GM21447 (cell line): Measurements from ENCODE around the gene MC5R.
"Not testable (repeated sequence)": the region's sequence is repeated elsewhere in the genome, so short reads cannot be mapped to it uniquely, and the experiment has no call there.

Experiments
- ATAC-seq: cut with Tn5 transposase; IDR thresholded peaks from one replicate; pipeline ENCODE4 v1.9.1; 2021; ENCODE audit not compliant: unreplicated experiment

MC5R gene

GRCh38 chr18:13836559-13836958 lies 12.6 kb downstream of the MC5R start:
- no peak for ATAC-seq

DNA sequence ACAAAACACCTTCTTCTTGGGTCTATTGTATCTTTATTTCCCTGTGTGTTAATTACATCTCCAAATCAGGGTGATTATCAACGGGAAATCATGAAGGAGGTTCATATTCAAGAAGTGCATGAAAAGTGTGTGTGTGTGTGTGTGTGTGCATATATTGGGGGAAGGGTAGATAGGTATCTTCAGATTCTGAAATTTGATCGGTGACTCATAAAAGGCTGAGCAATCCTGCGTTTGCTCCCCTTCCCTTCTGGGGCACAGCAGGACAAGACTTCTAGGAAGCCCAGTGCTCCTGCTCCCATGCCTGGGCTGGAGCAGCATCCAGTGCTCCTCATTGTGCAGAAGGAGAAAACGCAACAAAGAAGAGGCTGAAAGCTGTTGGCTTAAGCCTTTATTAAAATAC lies 25.8 kb downstream of the MC5R start:
- no peak for ATAC-seq

- not testable (repeated sequence) for ATAC-seq
Observed at GRCh38 chr18:13862898-13863297, 38.9 kb downstream of the MC5R start.

DNA sequence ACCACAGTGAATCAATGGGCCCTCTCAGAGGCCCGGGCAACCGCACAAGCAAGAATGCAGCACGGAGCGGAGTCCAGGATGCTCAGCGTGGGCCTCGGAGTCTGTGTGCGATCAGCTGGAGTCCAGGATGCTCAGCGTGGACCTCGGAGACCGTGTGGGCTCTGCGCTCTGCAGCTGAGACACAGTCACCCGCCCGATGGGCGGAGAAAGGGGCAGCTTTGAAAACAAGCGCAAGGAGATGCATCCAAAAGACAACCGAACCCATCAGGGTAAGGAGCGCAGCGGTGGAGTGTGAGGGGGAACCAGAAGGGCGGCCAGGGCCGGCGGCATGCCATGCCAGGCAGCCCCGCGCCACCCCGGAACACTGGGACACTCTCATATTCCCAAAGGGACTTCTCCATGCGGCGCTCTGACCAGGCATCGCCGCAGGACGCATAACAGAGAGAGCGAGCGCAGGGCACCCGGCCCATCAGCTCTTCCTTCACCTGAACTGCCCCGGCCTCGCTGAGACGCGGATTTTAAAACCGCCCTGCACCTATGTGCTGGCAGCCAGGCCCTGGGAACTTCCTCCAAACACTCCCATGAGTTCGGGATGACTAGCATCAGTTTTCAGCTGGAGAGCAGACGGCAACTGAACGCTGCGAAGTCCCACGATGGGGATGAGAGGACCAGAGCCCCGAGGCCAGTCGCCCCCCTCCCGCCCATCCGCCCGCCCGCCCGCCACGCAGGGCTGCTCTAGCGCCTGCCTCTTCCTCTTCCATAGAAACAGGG lies 44.7 kb downstream of the MC5R start:
- ATAC-seq, result no peak

- no peak for ATAC-seq
Observed at GRCh38 chr18:13871701-13872100, 47.8 kb downstream of the MC5R start.

DNA sequence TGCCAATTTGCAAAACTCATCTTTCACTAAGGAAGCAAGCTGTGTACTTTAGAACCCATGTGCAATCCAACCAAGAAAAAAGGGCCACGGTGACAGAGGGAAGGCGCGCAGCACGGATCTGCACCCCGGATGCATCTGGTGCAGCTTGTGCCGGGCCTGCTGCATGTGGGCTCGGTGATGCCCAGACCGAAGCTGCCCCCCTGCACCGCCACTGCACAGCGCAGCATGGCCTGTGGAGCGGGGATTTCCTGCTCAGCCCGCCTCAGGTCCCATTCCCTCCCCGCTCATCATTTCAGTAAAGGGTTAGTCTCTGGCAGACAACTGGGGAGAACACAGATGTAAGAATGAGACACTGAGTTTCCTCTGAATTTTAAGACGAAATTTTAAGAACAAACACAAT lies 48.4 kb downstream of the MC5R start:
- ATAC-seq, result no peak

GRCh38 chr18:13872932-13873331 lies 49.0 kb downstream of the MC5R start:
- ATAC-seq, result no peak

DNA sequence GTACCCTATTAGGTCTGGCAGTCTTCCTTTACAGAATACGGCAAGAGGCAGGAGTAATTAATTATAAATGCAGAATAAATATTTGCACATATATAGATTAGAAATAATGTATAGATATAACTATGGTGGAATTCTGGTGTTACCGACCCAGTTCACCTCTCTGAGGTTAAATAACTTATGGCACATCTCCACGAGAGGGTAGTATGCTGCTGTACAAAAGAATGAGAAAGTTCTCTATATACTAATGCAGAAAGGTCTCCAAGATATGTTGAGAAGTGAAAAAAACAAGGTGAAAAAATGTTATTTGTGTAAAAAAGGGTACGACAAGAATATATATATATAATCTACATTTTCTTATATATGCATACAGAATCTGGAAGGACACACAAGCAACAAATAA lies 50.6 kb downstream of the MC5R start:
- ATAC-seq, result no peak
